SK-N-SH treated with all-trans-retinoic acid at 6 μM for 48 hours (cell line): ENCODE data around the gene MGLL.

Source experiments
- BACH2 ChIP-seq: fragments of 250-450 bp; sonication (Bioruptor Pico); IDR thresholded peaks from 2 replicates; pipeline ENCODE4 v1.9.0; 2021; ENCODE audit warnings: mild to moderate bottlenecking, borderline replicate concordance
- CSDC2 ChIP-seq: fragments of 250-450 bp; sonication (Bioruptor Pico); IDR thresholded peaks from 2 replicates; pipeline ENCODE4 v1.5.0; 2020; ENCODE audit warnings: mild to moderate bottlenecking, moderate library complexity
- OSR1 ChIP-seq: fragments of 250-450 bp; sonication (Bioruptor Pico); IDR thresholded peaks from 2 replicates; pipeline ENCODE4 v1.8.0; 2022; ENCODE audit warnings: moderate library complexity, mild to moderate bottlenecking, inconsistent platforms
- RARB ChIP-seq: fragments of 250-450 bp; sonication (Bioruptor Pico); IDR thresholded peaks from 2 replicates; pipeline ENCODE4 v1.8.0; 2021; ENCODE audit warnings: mild to moderate bottlenecking, moderate library complexity
- TCF4 ChIP-seq: fragments of 250-450 bp; sonication (Bioruptor Pico); IDR thresholded peaks from 2 replicates; pipeline ENCODE4 v1.8.0; 2021; ENCODE audit warnings: mild to moderate bottlenecking, moderate library complexity, borderline replicate concordance
- ZNF565 ChIP-seq: fragments of 450-650 bp; formaldehyde crosslinking; conservative IDR thresholded peaks from 2 replicates; pipeline ENCODE4 v1.5.0; 2020; ENCODE audit warnings: low read depth, mild to moderate bottlenecking, moderate library complexity
- ZNF8 ChIP-seq: fragments of 450-650 bp; formaldehyde crosslinking; IDR thresholded peaks from 2 replicates; pipeline ENCODE4 v1.5.0; 2020; ENCODE audit warnings: mild to moderate bottlenecking, moderate library complexity
- TF ChIP-seq, protein P1 (sequence below): fragments of 250-450 bp; sonication (Bioruptor Pico); IDR thresholded peaks from 2 replicates; pipeline ENCODE4 v1.5.1; 2021; ENCODE audit warnings: mild to moderate bottlenecking, moderate library complexity
- TF ChIP-seq, protein P2 (sequence below): fragments of 250-450 bp; sonication (Bioruptor Pico); IDR thresholded peaks from 2 replicates; pipeline ENCODE4 v1.8.0; 2020; ENCODE audit warnings: mild to moderate bottlenecking, moderate library complexity, borderline replicate concordance
- TF ChIP-seq, protein P3 (sequence below): fragments of 250-450 bp; sonication (Bioruptor Pico); IDR thresholded peaks from 2 replicates; pipeline ENCODE4 v1.5.1; 2020; ENCODE audit warnings: low read depth, mild to moderate bottlenecking, moderate library complexity

DNA sequence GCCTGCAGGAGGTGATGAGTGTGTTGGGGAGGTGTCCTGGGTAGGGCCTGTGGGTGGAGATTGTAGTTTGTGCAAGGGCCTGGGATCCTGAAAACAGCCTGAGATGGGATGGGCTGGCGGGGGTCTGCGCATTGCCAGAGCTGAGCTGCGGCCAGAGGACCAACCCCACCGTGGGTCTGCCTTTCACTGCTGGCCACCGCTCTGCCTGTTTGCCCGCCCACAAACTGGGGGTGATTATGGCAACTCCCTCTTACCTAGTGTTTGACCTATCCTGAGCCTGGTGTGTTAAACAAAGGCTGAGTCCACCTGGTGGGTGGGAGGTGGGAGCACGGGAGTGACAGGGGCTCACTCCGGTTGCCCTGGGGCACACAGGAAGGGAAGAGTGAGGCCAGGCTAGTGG is 139.8 kb downstream of the MGLL start:
- TF ChIP-seq BACH2 (no peak), TCF4 (CRISPR knock-in tag) (no peak), RARB (no peak), CSDC2 (no peak), OSR1 (CRISPR knock-in tag) (no peak), ZNF8 (CRISPR knock-in tag) (no peak), ZNF565 (CRISPR knock-in tag) (no peak)
- TF ChIP-seq, protein P1, sequence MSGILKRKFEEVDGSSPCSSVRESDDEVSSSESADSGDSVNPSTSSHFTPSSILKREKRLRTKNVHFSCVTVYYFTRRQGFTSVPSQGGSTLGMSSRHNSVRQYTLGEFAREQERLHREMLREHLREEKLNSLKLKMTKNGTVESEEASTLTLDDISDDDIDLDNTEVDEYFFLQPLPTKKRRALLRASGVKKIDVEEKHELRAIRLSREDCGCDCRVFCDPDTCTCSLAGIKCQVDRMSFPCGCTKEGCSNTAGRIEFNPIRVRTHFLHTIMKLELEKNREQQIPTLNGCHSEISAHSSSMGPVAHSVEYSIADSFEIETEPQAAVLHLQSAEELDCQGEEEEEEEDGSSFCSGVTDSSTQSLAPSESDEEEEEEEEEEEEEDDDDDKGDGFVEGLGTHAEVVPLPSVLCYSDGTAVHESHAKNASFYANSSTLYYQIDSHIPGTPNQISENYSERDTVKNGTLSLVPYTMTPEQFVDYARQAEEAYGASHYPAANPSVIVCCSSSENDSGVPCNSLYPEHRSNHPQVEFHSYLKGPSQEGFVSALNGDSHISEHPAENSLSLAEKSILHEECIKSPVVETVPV = no peak
- TF ChIP-seq, protein P2, sequence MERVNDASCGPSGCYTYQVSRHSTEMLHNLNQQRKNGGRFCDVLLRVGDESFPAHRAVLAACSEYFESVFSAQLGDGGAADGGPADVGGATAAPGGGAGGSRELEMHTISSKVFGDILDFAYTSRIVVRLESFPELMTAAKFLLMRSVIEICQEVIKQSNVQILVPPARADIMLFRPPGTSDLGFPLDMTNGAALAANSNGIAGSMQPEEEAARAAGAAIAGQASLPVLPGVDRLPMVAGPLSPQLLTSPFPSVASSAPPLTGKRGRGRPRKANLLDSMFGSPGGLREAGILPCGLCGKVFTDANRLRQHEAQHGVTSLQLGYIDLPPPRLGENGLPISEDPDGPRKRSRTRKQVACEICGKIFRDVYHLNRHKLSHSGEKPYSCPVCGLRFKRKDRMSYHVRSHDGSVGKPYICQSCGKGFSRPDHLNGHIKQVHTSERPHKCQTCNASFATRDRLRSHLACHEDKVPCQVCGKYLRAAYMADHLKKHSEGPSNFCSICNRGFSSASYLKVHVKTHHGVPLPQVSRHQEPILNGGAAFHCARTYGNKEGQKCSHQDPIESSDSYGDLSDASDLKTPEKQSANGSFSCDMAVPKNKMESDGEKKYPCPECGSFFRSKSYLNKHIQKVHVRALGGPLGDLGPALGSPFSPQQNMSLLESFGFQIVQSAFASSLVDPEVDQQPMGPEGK (CRISPR knock-in tag) = no peak
- TF ChIP-seq, protein P3, sequence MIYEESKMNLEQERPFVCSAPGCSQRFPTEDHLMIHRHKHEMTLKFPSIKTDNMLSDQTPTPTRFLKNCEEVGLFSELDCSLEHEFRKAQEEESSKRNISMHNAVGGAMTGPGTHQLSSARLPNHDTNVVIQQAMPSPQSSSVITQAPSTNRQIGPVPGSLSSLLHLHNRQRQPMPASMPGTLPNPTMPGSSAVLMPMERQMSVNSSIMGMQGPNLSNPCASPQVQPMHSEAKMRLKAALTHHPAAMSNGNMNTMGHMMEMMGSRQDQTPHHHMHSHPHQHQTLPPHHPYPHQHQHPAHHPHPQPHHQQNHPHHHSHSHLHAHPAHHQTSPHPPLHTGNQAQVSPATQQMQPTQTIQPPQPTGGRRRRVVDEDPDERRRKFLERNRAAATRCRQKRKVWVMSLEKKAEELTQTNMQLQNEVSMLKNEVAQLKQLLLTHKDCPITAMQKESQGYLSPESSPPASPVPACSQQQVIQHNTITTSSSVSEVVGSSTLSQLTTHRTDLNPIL (CRISPR knock-in tag) = no peak
